NT2/D1 (cell line): ENCODE measurements around the gene MRPS34.

Source experiments
- DNase-seq: peaks from one replicate; pipeline ENCODE4 v3.0.0-alpha.2; 2011; ENCODE audit warnings: low read depth, low spot score
- H3K27me3 ChIP-seq: 2 replicates; pipeline ENCODE4 v1.6.0; 2011; ENCODE audit warnings: mild to moderate bottlenecking; ENCODE audit not compliant: insufficient read length, insufficient read depth
- H3K36me3 ChIP-seq: 2 replicates; pipeline ENCODE4 v1.6.1; 2011; ENCODE audit warnings: mild to moderate bottlenecking, low read length, mixed read lengths; ENCODE audit not compliant: insufficient read depth, insufficient read length
- H3K4me1 ChIP-seq: 2 replicates; pipeline ENCODE4 v1.5.1; 2011; ENCODE audit not compliant: insufficient read depth, insufficient read length
- H3K4me3 ChIP-seq: 2 replicates; pipeline ENCODE4 v1.5.1; 2011; ENCODE audit warnings: low read depth; ENCODE audit not compliant: insufficient read length
- H3K9ac ChIP-seq: 2 replicates; pipeline ENCODE4 v1.6.0; 2011; ENCODE audit warnings: low read depth; ENCODE audit not compliant: insufficient read length
- H3K9me3 ChIP-seq: 2 replicates; pipeline ENCODE4 v1.5.1; 2011; ENCODE audit warnings: mild to moderate bottlenecking, low read length; ENCODE audit not compliant: insufficient read depth
- SUZ12 ChIP-seq: IDR thresholded peaks from 2 replicates; pipeline ENCODE4 v1.6.1; 2011; ENCODE audit not compliant: insufficient read length, insufficient read depth; ENCODE audit errors: extremely low read depth
- YY1 ChIP-seq: IDR thresholded peaks from 2 replicates; pipeline ENCODE4 v1.6.1; 2011; ENCODE audit not compliant: insufficient read length, insufficient read depth
- ZNF274 ChIP-seq: IDR thresholded peaks from 2 replicates; pipeline ENCODE4 v1.6.1; 2011; ENCODE audit warnings: mild to moderate bottlenecking, low read depth, low read length

MRPS34 gene

GRCh38 chr16:1770328-1771187 is 2.4 kb downstream of the MRPS34 start:
- Histone ChIP-seq H3K4me3 (peak overlapping the region; percentile 97), H3K36me3 (peaks cover 77% of the 10 kb centered on the region), H3K27me3 (no peaks in the 10 kb centered on the region), H3K4me1 (peaks cover 17% of the 10 kb centered on the region), H3K9ac (peak overlapping the region; percentile 99), H3K9me3 (no peaks in the 10 kb centered on the region)
- no peak for DNase-seq
- TF ChIP-seq ZNF274, result no peak
- no peak for TF ChIP-seq SUZ12
- TF ChIP-seq YY1, result no peak

GRCh38 chr16:1769402-1770300 is 3.3 kb downstream of the MRPS34 start:
- H3K4me3 ChIP-seq, result no peak overlapping the region
- DNase-seq, result no peak
- H3K9ac ChIP-seq, result peak overlapping the region; percentile 64
- H3K36me3 ChIP-seq, result peaks cover 77% of the 10 kb centered on the region
- no peaks in the 10 kb centered on the region for H3K27me3 ChIP-seq
- TF ChIP-seq YY1 (no peak), SUZ12 (no peak), ZNF274 (no peak)
- H3K9me3 ChIP-seq, result no peaks in the 10 kb centered on the region
- H3K4me1 ChIP-seq, result peaks cover 17% of the 10 kb centered on the region

- no peak for DNase-seq
- H3K4me3 ChIP-seq, result no peak overlapping the region
- H3K27me3 ChIP-seq, result no peaks in the 10 kb centered on the region
- H3K9me3 ChIP-seq, result no peaks in the 10 kb centered on the region
- peak overlapping the region; percentile 64 for H3K9ac ChIP-seq
- peaks cover 16% of the 10 kb centered on the region for H3K4me1 ChIP-seq
- H3K36me3 ChIP-seq, result peaks cover 77% of the 10 kb centered on the region
- TF ChIP-seq SUZ12, result no peak
- no peak for TF ChIP-seq YY1
Measured at GRCh38 chr16:1768767-1769401, 4.0 kb downstream of the MRPS34 start.

- Histone ChIP-seq H3K9ac (no peak overlapping the region), H3K4me3 (no peak overlapping the region), H3K4me1 (peaks cover 17% of the 10 kb centered on the region), H3K27me3 (no peaks in the 10 kb centered on the region), H3K9me3 (no peaks in the 10 kb centered on the region), H3K36me3 (peaks cover 80% of the 10 kb centered on the region)
- no peak for DNase-seq
- TF ChIP-seq ZNF274 (no peak), YY1 (no peak), SUZ12 (no peak)
Measured at GRCh38 chr16:1768061-1768766, 4.7 kb downstream of the MRPS34 start.

- Histone ChIP-seq H3K4me3 (no peak overlapping the region), H3K4me1 (peaks cover 25% of the 10 kb centered on the region), H3K9me3 (no peaks in the 10 kb centered on the region), H3K9ac (no peak overlapping the region), H3K27me3 (no peaks in the 10 kb centered on the region), H3K36me3 (peaks cover 84% of the 10 kb centered on the region)
- no peak for TF ChIP-seq YY1
- TF ChIP-seq SUZ12, result no peak
- no peak for TF ChIP-seq ZNF274
- DNase-seq, result no peak
Measured at GRCh38 chr16:1767116-1767994, 5.6 kb downstream of the MRPS34 start.

GRCh38 chr16:1766701-1767100 is 6.2 kb downstream of the MRPS34 start:
- DNase-seq, result no peak
- Histone ChIP-seq H3K4me1 (peaks cover 25% of the 10 kb centered on the region), H3K27me3 (no peaks in the 10 kb centered on the region), H3K36me3 (peaks cover 84% of the 10 kb centered on the region), H3K4me3 (no peak overlapping the region), H3K9me3 (no peaks in the 10 kb centered on the region), H3K9ac (no peak overlapping the region)
- TF ChIP-seq SUZ12, result no peak
- TF ChIP-seq YY1, result no peak
- TF ChIP-seq ZNF274, result no peak
